H1 (cell line): ENCODE data around the gene BUB1B.
"Not testable (repeated sequence)": the region's sequence is repeated elsewhere in the genome, so short reads cannot be mapped to it uniquely, and the experiment has no call there.

Experiments
- BCL11A ChIP-seq, 2 experiments: IDR thresholded peaks; one replicate each; pipeline ENCODE4 v1.6.1; 2011; ENCODE audit warnings: low read depth in 2 of 2, low read length in 2 of 2, mild to moderate bottlenecking in 2 of 2
- BRCA1 ChIP-seq: IDR thresholded peaks from 2 replicates; pipeline ENCODE4 v1.6.1; 2012; ENCODE audit warnings: low read depth, low read length, improper control_type of control experiment
- CHD2 ChIP-seq: IDR thresholded peaks from 2 replicates; pipeline ENCODE4 v1.6.1; 2012; ENCODE audit warnings: low read length, improper control_type of control experiment
- EZH2 ChIP-seq: fragments of 200-600 bp; sonication (generic); IDR thresholded peaks from 2 replicates; pipeline ENCODE4 v1.7.1; 2012; ENCODE audit warnings: low read depth, mild to moderate bottlenecking, moderate library complexity, low read length, inconsistent platforms; ENCODE audit not compliant: severe bottlenecking
- MAFK ChIP-seq: IDR thresholded peaks from 2 replicates; pipeline ENCODE4 v1.6.1; 2012; ENCODE audit warnings: low read depth, mild to moderate bottlenecking, improper control_type of control experiment, low read length
- NRF1 ChIP-seq: IDR thresholded peaks from 2 replicates; pipeline ENCODE4 v1.6.1; 2011; ENCODE audit warnings: mild to moderate bottlenecking, low read depth, low read length, improper control_type of control experiment
- POLR2A ChIP-seq, 2 experiments: IDR thresholded peaks; 1 replicate in 1 of 2; 2 replicates in 1 of 2; pipeline ENCODE4 v1.6.1; 2011; ENCODE audit warnings: low read depth in 2 of 2, low read length in 2 of 2, mild to moderate bottlenecking in 2 of 2; ENCODE audit errors: control extremely low read depth in 1 of 2
- POLR2AphosphoS5 ChIP-seq: IDR thresholded peaks from 2 replicates; pipeline ENCODE4 v1.6.1; 2011; ENCODE audit warnings: low read depth, low read length
- RXRA ChIP-seq: IDR thresholded peaks from 2 replicates; pipeline ENCODE4 v1.6.1; 2011; ENCODE audit warnings: low read depth, mild to moderate bottlenecking, low read length, moderate library complexity; ENCODE audit not compliant: insufficient read depth
- SIN3A ChIP-seq, 2 experiments: IDR thresholded peaks in 1 of 2; conservative IDR thresholded peaks in 1 of 2; 2 replicates each; pipeline ENCODE4 v1.6.1; 2011 to 2012; ENCODE audit warnings: low read length in 2 of 2, improper control_type of control experiment in 1 of 2, low read depth in 1 of 2, mild to moderate bottlenecking in 1 of 2
- TCF12 ChIP-seq: IDR thresholded peaks from 2 replicates; pipeline ENCODE4 v1.6.1; 2011; ENCODE audit warnings: low read depth, mild to moderate bottlenecking, low read length
- YY1 ChIP-seq: IDR thresholded peaks from 2 replicates; pipeline ENCODE4 v1.6.1; 2011; ENCODE audit warnings: low read depth, mild to moderate bottlenecking, low read length
- TF ChIP-seq, protein P1 (sequence below), 3 experiments: IDR thresholded peaks; 1 replicate in 2 of 3; 2 replicates in 1 of 3; pipeline versions ENCODE4 v1.5.1 to v1.6.1; 2011; ENCODE audit warnings: low read length in 3 of 3, mild to moderate bottlenecking in 3 of 3, inconsistent platforms in 2 of 3, low read depth in 1 of 3, moderate library complexity in 1 of 3; ENCODE audit not compliant: insufficient read depth in 1 of 3; ENCODE audit errors: control extremely low read depth in 1 of 3
- TF ChIP-seq, protein P2 (sequence below): IDR thresholded peaks from 2 replicates; pipeline ENCODE4 v1.6.1; 2011; ENCODE audit warnings: low read depth, mild to moderate bottlenecking, low read length; ENCODE audit not compliant: insufficient read depth

DNA sequence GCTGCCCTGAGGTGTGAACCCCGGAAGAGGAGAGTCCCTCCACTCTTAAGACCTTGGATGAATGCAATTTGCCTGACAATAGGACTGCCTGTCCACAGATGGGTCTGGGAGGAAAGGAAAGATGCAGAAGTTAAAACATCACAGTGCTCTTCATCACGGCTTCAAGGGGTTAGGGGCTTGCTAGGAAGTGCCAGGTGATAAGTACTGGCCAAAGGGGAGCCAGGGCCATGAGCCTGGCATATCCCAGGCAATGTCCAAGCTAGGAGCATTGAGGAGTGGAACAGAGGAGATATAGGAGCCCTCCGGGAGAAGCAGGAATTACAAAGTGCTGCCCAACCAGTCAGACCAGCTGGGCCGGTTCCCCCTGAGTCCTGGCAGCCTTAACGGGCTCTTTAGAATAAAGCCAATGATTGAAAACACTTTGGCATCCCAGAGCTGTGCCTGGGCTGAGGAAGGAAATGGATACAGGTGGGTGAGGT is 36.0 kb upstream of the BUB1B start:
- not testable (repeated sequence) for TF ChIP-seq BRCA1; POLR2A (IDR thresholded peaks at IDR 0.05; ENCODE audit: control extremely low read depth in 1 of 2, low read depth in 2 of 2, low read length in 2 of 2); RXRA; SIN3A (conservative IDR thresholded peaks at IDR 0.05 in 1 of 2, IDR thresholded peaks at IDR 0.05 in 1 of 2; ENCODE audit: low read depth in 1 of 2, low read length in 2 of 2); POLR2AphosphoS5; CHD2; NRF1; EZH2; BCL11A (IDR thresholded peaks at IDR 0.05; ENCODE audit: low read depth in 2 of 2, low read length in 2 of 2); MAFK
- TF ChIP-seq, protein P1, sequence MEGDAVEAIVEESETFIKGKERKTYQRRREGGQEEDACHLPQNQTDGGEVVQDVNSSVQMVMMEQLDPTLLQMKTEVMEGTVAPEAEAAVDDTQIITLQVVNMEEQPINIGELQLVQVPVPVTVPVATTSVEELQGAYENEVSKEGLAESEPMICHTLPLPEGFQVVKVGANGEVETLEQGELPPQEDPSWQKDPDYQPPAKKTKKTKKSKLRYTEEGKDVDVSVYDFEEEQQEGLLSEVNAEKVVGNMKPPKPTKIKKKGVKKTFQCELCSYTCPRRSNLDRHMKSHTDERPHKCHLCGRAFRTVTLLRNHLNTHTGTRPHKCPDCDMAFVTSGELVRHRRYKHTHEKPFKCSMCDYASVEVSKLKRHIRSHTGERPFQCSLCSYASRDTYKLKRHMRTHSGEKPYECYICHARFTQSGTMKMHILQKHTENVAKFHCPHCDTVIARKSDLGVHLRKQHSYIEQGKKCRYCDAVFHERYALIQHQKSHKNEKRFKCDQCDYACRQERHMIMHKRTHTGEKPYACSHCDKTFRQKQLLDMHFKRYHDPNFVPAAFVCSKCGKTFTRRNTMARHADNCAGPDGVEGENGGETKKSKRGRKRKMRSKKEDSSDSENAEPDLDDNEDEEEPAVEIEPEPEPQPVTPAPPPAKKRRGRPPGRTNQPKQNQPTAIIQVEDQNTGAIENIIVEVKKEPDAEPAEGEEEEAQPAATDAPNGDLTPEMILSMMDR (IDR thresholded peaks at IDR 0.05; ENCODE audit: control extremely low read depth in 1 of 3, insufficient read depth in 1 of 3, low read depth in 1 of 3, low read length in 3 of 3): not testable (repeated sequence)
- TF ChIP-seq TCF12 (0 out of 2 replicates have a peak, but pooled peaks have one; percentile 24), YY1 (0 out of 2 replicates have a peak, but pooled peaks have one; percentile 17)
- TF ChIP-seq, protein P2, sequence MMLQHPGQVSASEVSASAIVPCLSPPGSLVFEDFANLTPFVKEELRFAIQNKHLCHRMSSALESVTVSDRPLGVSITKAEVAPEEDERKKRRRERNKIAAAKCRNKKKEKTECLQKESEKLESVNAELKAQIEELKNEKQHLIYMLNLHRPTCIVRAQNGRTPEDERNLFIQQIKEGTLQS: not testable (repeated sequence)
